ENCODE results near the gene FGF3.

The FGF3 gene

GRCh38 chr11:69787906-69788305 lies 31.3 kb downstream of the FGF3 start:
- TF ChIP-seq CTCF (IDR thresholded peaks at IDR 0.05) = no peak
- Mint-ChIP-seq H3K4me3 (no peak overlapping the region), H3K4me1 (peaks cover 32% of the 10 kb centered on the region), H3K27me3 (ENCODE audit: low read depth, poor library complexity) (peaks cover 28% of the 10 kb centered on the region), H3K9me3 (no peaks in the 10 kb centered on the region), H3K27ac (no peak overlapping the region), H3K36me3 (ENCODE audit: low read depth) (no peaks in the 10 kb centered on the region)
- no peak for DNase-seq

DNA sequence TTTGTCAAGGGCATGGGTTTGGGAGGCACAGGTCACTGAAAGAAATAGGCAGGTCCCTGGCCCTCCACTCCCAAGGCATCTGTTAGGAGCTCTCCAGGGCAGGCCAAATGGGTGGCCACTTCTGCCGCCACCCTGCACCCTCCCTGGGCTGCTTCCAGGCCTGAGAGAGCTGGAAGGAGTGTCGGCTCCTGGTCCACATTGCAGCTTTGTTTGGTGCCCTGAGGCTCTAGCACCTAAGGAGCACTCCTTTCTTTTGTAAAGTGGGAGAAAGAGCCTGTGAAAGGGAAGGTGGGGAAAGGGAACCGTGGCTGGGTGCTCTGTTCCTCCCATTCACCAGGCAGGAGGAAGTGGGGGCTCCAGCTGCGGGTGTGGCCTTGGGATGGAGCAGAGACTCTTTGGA lies 31.8 kb downstream of the FGF3 start:
- TF ChIP-seq CTCF (IDR thresholded peaks at IDR 0.05) = no peak
- H3K36me3 Mint-ChIP-seq (ENCODE audit: low read depth) = no peaks in the 10 kb centered on the region
- H3K4me1 Mint-ChIP-seq = peaks cover 27% of the 10 kb centered on the region
- no peak overlapping the region for H3K27ac Mint-ChIP-seq
- DNase-seq = no peak
- H3K4me3 Mint-ChIP-seq = no peak overlapping the region
- no peaks in the 10 kb centered on the region for H3K9me3 Mint-ChIP-seq
- H3K27me3 Mint-ChIP-seq (ENCODE audit: low read depth, poor library complexity) = peaks cover 29% of the 10 kb centered on the region

DNA sequence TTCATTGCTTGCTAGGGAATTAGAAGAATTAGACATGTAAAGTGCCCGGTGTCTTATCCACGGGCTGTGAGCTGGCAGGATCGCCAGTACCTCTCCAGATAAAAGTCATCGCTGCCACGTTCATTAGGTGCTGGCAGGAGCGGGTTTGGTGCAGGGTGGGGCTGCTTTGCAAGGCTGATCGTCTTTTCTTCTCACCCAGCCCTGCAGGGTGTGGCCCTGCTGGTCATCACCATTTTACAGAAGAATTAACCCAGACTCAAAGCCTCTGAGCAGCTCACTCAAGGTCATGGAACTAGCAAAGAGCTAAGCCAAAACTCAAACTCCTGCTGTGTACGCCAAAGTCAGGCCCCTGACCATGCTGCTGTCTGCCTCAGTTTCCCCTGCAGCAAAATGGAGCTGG lies 38.0 kb downstream of the FGF3 start:
- H3K9me3 Mint-ChIP-seq = no peaks in the 10 kb centered on the region
- H3K27ac Mint-ChIP-seq = no peak overlapping the region
- H3K4me1 Mint-ChIP-seq = peaks cover 5% of the 10 kb centered on the region
- TF ChIP-seq CTCF (IDR thresholded peaks at IDR 0.05) = no peak
- H3K4me3 Mint-ChIP-seq = no peak overlapping the region
- no peak for DNase-seq
- peaks cover 68% of the 10 kb centered on the region for H3K27me3 Mint-ChIP-seq (ENCODE audit: low read depth, poor library complexity)
- H3K36me3 Mint-ChIP-seq (ENCODE audit: low read depth) = no peaks in the 10 kb centered on the region

- peaks cover 5% of the 10 kb centered on the region for H3K4me1 Mint-ChIP-seq
- H3K27me3 Mint-ChIP-seq (ENCODE audit: low read depth, poor library complexity) = peaks cover 79% of the 10 kb centered on the region
- TF ChIP-seq CTCF (IDR thresholded peaks at IDR 0.05) = no peak
Observed at GRCh38 chr11:69778373-69778772, 40.8 kb downstream of the FGF3 start.

GRCh38 chr11:69775163-69775755 lies 44.0 kb downstream of the FGF3 start, which contains the start of gene FGF4:
Gene FGF4 (minus strand): TSS chr11:69775341. CDS start chr11:69775084, 257 bp downstream.
- peak; percentile 50 for DNase-seq

More at GRCh38 chr11:69778373-69778772, 40.8 kb downstream of the FGF3 start:
- Mint-ChIP-seq H3K27ac (no peak overlapping the region), H3K36me3 (ENCODE audit: low read depth) (no peaks in the 10 kb centered on the region), H3K4me3 (no peak overlapping the region), H3K9me3 (no peaks in the 10 kb centered on the region)
- DNase-seq = no peak

More at GRCh38 chr11:69775163-69775755, 44.0 kb downstream of the FGF3 start, which contains the start of gene FGF4:
- Mint-ChIP-seq H3K9me3 (no peaks in the 10 kb centered on the region), H3K36me3 (ENCODE audit: low read depth) (no peaks in the 10 kb centered on the region), H3K27ac (no peak within 1 kb of the TSS), H3K4me3 (peak within 1 kb of the TSS; percentile 73), H3K4me1 (peaks cover 35% of the 10 kb centered on the region), H3K27me3 (ENCODE audit: low read depth, poor library complexity) (peaks cover 84% of the 10 kb centered on the region)
- no peak for TF ChIP-seq CTCF (IDR thresholded peaks at IDR 0.05)
